ENCODE measurements around the gene BRINP1. TPM values are rescaled to one million over a fixed set of nuclear protein-coding genes. Genes with fewer than 3 reads are reported as not detected.

Gene BRINP1
- total RNA-seq, 2 donors from 2014 or later = 0.44 to 1.9 TPM

- DNase-seq (no peak), ATAC-seq (no peak)
- intact Hi-C loops (cut with DNase I) = no loop called here
Measured at GRCh38 chr9:119166096-119166495, 203.1 kb downstream of the BRINP1 start.

- DNase-seq (no peak), ATAC-seq (no peak)
- intact Hi-C loops (cut with DNase I) = no loop called here
Measured at GRCh38 chr9:119165131-119165530, 204.1 kb downstream of the BRINP1 start.

DNA sequence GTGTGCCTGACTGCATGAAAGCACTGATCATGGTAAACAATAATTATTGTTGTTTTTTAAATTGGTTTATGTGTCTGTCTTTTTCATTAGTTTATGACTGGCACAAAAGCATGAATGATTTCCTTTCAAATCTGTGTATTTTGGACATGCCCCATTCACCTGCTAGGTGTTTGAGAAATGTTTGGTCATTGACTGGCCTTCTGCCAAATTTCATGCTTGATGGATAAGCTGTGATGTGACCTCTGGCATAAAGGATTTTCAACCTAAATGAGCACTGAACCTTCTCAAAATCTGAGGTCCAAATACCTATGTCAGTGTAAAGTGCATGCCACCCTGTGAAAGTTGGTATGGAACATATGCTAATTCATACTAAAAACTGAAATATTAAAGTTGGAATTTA, 204.5 kb downstream of the BRINP1 start:
- DNase-seq (no peak), ATAC-seq (no peak)
- intact Hi-C loops (cut with DNase I) = no loop called here

DNA sequence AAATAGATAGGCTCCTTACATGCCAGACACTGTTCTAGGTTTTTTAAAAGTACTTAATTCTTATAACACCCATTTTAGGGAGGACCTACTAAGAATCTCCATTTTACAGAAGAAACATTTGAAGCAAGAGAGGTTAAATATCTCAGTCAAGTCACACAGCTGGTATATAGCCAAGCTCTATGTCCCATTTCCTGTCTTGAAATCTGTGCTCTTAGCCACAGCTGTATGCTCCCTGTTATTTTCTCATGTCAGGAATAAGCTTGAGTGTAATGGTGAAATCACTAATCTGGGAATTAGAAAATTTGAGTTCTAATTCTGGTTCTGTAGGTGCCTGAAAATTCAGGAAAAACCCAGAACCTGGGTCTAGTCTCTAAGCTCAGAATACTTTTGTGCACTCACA, 208.7 kb downstream of the BRINP1 start:
- intact Hi-C loops (cut with DNase I) = no loop called here
- DNase-seq = no peak
- ATAC-seq = no peak

- no peak for DNase-seq
- intact Hi-C loops (cut with DNase I) = no loop called here
- no peak for ATAC-seq
Measured at GRCh38 chr9:119159386-119159785, 209.8 kb downstream of the BRINP1 start.

DNA sequence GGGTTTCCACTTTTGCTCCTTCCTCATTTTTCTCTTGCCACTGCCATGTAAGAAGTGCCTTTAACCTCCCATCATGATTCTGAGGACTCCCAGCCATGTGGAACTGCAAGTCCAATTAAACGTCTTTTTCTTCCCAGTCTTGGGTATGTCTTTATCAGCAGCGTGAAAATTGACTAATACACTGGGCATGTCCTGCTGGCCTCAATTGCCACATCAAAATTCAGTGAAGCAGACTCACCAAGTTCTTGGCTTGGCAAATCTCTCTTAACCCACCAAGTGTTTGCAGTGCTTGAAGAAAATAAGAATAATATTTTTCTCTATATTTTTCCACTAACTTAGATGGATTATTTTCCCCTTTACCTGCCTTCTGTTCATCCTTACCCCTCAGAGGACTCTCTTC, 212.0 kb downstream of the BRINP1 start:
- DNase-seq = no peak
- ATAC-seq = peak in 1 of 2 donors; percentile 70
- intact Hi-C loops (cut with DNase I) = no loop called here

GRCh38 chr9:119156354-119156753, 212.9 kb downstream of the BRINP1 start:
- ATAC-seq (peak in 1 of 2 donors; percentile 78), DNase-seq (no peak)
- intact Hi-C loops (cut with DNase I) = no loop called here

- DNase-seq (no peak), ATAC-seq (no peak)
- intact Hi-C loops (cut with DNase I) = no loop called here
Measured at GRCh38 chr9:119154527-119154926, 214.7 kb downstream of the BRINP1 start.

- intact Hi-C loops (cut with DNase I) = no loop called here
- ATAC-seq = no peak
- no peak for DNase-seq
Measured at GRCh38 chr9:119153402-119153801, 215.8 kb downstream of the BRINP1 start.

DNA sequence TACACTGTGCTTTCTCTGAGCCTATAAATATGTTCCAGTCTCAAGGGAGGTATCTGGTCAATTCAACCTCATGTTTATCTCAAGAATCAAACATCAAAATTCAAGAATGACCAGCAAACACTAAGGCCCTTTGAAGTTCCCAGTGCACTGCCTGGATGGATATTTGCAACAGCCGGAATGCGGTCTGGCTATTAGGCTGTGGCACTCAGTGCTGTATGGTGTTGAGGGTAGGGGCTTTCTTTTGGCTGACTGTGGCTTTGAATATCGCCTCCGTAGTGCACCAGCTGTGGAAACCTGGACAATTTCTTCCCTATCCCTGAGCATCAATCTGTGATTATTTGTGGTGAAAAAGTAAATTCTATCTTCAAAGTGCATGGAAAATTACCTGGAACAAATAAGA, 220.4 kb downstream of the BRINP1 start:
- intact Hi-C loops (cut with DNase I) = no loop called here
- no peak for DNase-seq
- no peak for ATAC-seq

- no peak for DNase-seq
- intact Hi-C loops (cut with DNase I) = no loop called here
- no peak for ATAC-seq
Measured at GRCh38 chr9:119137479-119137878, 231.8 kb downstream of the BRINP1 start.

- DNase-seq = no peak
- intact Hi-C loops (cut with DNase I) = no loop called here
- no peak for ATAC-seq
Measured at GRCh38 chr9:119126040-119126439, 243.2 kb downstream of the BRINP1 start.

DNA sequence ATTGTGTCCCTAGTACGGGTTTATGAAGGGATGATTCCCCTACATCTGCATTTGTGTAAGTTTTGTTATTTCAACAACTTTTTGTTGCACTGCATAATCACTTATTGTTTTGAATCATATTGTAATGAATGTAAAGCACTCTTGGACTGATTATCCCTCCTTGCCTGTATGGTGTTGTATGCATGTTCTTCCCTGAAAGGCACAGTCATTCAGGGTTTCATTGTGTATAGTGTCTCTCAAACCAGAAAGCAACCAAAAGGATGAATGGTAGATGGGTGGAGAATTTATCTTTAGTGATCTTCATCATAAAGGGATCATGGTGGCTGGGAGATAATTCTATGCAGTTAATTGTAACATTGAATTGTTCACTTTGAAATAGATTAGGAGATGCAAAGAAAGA, 247.3 kb downstream of the BRINP1 start:
- no peak for DNase-seq
- intact Hi-C loops (cut with DNase I) = no loop called here
- ATAC-seq = no peak

- no peak for DNase-seq
- ATAC-seq = peak in 1 of 2 donors; percentile 57
- intact Hi-C loops (cut with DNase I) = no loop called here
Measured at GRCh38 chr9:119117409-119117808, 251.8 kb downstream of the BRINP1 start.
